IPS-11a (cell line): ENCODE data around the gene EPM2A.

Source experiments
- H3K4me3 ChIP-seq: one replicate; pipeline ENCODE4 v1.5.1; 2013; ENCODE audit warnings: low read depth, low read length, control low read depth

The EPM2A gene

DNA sequence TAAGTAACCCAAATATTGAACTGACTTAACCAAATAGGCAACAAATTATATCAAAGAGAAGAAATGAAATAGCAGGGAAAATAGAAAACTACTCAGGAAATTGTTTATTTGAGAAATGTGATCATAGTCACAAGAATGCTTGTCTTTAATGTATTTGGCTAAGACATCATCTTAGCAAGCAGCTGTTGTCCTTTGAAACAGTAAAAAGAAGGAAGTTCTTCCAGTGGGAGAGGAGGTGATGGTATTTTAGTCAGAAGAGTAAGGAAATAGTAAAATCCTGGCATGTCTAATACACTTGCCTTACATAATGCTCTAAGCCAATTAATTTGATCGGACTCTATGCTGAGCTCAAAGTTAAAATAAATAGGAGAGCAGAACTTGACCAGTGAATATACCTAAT lies 126.5 kb downstream of the EPM2A start:
- no peak overlapping the region for H3K4me3 ChIP-seq

DNA sequence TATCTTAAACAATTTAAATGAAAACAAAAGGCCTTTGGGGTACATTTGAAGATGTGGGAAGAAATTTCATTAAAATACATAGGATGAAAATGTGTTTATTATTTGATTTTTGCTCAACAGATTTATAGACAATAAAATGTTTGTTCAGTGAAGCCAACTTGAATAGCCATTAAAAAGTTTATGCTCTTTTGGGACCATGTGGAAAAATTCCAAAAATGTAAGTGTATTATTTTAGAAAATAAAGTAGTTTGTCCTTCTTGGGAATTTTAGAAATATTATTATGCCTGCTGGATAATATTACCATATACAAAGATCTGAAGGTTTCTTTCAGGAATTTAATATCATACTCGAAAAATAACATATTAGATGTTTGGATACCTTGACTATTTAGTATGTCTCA lies 131.3 kb downstream of the EPM2A start:
- no peak overlapping the region for H3K4me3 ChIP-seq

GRCh38 chr6:145603424-145603833 lies 131.9 kb downstream of the EPM2A start:
- no peak overlapping the region for H3K4me3 ChIP-seq

DNA sequence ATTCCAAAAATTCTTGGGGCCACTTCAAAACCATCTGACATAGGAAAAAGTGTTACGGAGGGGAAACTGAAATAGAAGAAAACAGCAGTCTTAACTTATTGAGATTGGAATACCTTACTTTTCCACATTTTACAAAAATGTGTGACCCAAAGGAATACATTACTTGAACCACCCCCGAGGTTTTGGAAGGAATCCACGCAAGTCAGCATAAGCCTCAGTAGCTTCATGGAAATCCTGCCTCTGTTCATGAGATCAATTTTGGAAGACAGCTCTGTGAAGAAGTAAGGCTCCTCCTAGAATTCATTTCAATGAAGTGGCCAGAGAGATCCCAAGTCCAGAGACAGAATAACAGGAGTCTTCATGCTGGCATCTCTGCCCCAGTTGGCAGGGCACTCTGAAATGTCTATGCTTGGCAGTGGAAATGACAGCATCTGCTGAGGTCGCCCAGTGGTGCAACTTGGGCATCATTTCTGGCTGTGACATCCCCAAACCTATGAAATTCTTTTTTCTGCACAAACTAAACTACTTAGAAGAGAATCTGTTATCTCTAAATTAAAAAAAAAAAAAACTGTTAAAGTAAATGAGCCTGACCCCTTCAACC lies 132.5 kb downstream of the EPM2A start:
- H3K4me3 ChIP-seq = no peak overlapping the region

DNA sequence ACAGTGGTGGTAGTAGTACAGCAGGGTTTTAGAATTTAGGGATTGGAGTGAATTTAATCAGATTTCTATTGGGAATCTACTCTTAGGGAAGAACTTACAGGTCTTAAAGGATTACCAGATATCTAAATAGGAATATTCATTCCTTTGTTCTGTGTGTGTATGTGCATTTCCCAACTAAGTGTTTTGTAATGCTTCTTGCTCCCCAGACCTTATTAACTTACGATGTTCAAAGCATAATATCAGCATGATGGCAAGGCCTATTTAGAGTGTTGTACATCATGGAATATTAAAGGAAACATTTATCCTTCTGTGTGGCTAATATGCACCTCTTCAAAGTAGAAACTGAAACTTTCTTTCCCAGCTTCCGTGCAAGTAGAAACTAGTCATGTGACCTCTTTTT lies 133.9 kb downstream of the EPM2A start:
- no peak overlapping the region for H3K4me3 ChIP-seq

GRCh38 chr6:145600299-145600698 lies 135.0 kb downstream of the EPM2A start:
- no peak overlapping the region for H3K4me3 ChIP-seq

GRCh38 chr6:145588981-145589380 lies 146.3 kb downstream of the EPM2A start:
- H3K4me3 ChIP-seq = no peak overlapping the region

- H3K4me3 ChIP-seq = no peak overlapping the region
Measured at GRCh38 chr6:145587334-145587733, 148.0 kb downstream of the EPM2A start.

- no peak overlapping the region for H3K4me3 ChIP-seq
Measured at GRCh38 chr6:145583753-145584152, 151.6 kb downstream of the EPM2A start.
